Activated CD8-positive, alpha-beta memory T cell treated with anti-CD3 and anti-CD28 coated beads for 4 hours (primary cell): ENCODE results near the gene CARF.
"Not testable (repeated sequence)": the region's sequence is repeated elsewhere in the genome, so short reads cannot be mapped to it uniquely, and the experiment has no call there.

Source experiments
- DNase-seq, 2 donors: peaks; one replicate each; pipeline ENCODE4 v3.0.0-alpha.2; 2020; ENCODE audit warnings: low read depth in 2 of 2

Gene CARF

DNA sequence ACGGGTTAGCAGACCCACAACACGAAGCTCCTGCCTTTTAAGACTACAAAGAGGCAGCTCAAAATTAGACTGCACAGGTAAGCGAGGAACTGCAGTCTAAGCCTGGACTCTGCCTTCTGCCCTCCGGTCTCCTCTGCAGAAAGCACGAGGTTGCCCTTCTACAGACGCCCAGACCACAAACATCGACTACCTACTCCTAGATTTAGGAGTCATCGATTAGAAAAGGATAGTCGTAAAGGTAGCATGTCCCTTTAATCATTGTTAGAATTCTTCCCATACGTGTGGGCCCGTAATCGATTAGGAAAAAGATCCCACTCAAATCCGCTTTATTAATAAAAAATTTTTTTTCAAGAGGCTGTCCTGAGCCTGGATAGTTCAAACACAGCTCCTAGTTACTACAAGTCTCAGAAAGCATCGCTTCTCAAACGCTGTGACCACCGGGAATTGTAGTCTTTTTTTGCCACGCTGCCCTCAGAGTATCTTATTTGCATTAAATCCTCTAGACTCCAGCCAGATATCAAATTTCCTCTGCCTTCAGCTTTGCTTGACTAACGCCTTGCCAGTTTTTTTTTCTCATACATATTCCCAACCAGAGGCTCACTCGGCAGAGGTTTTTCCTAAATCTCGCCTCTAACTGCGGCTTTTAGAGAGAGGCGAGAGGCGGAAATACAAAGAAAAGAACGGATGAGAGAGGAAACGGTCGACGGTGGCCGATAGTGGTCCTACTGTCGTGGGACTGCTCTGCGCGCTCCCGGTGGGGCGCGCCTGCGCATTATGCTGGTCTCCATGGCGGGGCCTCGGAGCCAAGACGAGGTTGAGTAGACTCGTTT lies at the start of gene CARF, which contains the start of gene WDR12:
TSS of gene CARF (plus strand) at position 764 of the 830 bp plus-strand sequence. CDS start 29,628 bp downstream, outside the sequence.
TSS of gene WDR12 (minus strand) at position 162 of the 830 bp plus-strand sequence. CDS start 197 bp downstream, outside the sequence.
- DNase-seq = peak; percentile 75 to 80

GRCh38 chr2:202870431-202871299 lies 41.4 kb upstream of the CARF start:
- DNase-seq = peak; percentile 19 to 28

GRCh38 chr2:202871300-202872141 lies 40.6 kb upstream of the CARF start, which contains the start of gene ICA1L:
Gene ICA1L, minus strand, starts transcription at chr2:202871766. Its CDS starts 42,757 bp downstream, at chr2:202829009.
- peak; percentile 2 to 17 for DNase-seq

GRCh38 chr2:202877699-202878098 lies 34.4 kb upstream of the CARF start:
- no peak for DNase-seq

DNA sequence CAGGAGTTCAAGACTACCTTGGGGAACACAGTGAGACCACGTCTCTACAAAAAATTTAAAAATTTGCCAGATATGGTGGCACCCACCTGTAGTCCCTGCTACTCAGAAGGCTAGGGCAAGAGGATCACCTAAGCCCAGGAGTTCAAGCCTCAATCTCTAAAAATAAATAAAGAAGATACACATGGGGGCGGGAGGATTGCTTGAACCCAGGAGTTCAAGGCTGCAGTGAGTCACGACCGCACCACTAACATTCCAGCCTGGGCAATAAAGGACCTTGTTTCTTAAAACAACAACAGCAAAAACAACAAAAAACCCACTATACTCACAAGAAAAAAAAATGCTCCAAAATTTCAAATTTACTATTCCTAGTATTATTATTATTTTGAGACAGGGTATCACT lies 30.5 kb upstream of the CARF start:
- DNase-seq = no peak

DNA sequence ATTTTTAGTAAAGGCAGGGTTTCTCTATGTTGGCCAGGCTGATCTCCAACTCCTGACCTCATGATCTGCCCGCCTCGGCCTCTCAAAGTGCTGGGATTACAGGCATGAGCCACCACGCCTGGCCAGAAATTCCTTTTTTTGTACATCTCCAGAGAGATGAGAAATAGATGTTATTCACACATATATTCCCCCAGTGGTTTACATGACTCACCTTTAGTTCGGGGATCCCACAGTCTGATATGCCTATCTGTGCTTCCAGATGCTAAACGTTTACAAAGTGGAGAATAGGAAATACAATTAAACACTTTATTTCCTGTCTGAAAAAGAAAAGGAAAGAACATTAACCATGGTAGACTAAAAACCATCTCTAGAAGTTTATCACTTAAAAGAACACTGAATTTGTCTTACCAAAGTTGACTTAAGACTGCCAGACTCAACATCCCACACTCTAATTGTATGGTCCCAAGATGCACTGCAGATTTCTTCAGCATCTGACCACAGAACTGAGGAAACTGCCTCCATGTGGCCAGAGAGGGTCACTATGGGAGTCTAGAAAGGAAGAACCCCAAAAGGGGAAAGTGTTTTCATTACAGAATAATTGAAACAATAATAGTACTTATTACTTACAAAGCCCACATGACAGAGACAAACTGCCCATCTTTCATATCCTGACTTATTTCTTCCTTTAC lies 27.9 kb upstream of the CARF start:
- no peak for DNase-seq

GRCh38 chr2:202885190-202885589 lies 26.9 kb upstream of the CARF start:
- no peak for DNase-seq

GRCh38 chr2:202905507-202905906 lies 6.6 kb upstream of the CARF start:
- DNase-seq = not testable (repeated sequence)

DNA sequence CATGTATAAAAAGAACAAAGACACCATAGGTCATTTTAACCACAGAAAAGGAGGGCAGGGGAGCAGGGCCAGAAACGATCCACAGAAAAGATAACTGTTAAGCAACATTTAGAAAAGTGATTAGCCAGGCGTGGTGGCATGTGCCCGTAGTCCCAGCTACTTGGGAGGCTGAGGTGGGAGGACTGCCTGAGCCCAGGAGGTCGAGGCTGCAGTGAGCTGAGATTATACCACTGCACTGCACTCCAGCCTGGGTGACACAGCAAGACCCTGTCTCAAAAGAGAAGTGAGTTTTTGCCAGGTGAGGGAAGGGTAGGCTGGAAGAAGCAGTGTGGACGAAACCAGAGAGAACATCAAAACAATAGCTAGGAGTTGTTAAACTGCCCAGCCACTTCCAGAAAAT lies 3.9 kb upstream of the CARF start:
- no peak for DNase-seq

DNA sequence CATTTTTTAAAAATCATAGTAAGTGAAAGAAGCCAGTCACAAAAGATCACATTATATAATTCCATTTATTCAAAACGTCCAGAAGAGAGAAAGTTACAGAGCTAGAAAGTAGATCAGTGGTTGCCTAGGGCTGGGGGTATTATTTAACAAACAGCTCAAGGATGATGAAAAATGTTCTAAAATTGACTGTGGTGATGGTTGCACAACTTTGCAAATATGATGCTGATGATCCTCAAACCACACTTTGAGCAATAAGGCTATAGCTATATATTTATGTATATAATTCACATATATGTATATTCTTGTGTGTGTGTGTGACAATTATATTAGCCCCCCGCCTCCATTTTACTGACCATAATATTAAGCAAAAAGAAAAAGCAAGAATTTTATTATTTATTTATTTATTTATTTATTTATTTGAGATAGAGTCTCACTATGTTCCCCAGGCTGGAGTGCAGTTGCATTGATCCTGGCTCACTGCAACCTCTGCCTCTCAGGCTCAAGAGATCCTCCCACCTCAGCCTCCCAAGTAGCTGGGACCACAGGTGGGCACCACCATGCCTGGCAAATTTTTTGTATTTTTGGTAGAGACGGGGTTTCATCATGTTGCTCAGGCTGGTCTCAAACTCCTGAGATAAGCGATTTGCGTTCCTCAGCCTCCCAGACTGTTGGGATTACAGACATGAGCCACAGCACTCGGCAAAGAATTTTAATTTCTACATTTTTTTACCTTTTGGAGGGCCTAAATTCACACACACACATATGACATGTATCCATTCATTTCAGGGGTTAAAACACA lies 2.5 kb upstream of the CARF start:
- no peak for DNase-seq

DNA sequence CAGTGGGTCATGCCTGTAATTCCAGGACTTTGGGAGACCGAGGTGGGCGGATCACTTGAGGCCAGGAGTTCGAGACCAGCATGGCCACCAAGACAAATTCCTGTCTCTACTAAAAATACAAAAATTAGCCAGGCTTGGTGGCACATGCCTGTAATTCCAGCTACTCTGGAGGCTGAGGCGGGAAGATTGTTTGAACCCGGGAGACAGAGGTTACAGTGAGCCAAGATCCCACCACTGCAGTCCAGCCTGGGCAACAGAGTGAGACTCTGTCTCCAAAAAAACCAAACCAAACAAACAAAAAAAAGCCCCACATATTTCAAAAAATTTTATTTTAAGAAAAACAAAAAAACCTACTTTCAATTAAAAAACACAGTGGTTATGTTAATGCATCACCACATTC lies 1.8 kb upstream of the CARF start:
- DNase-seq = not testable (repeated sequence)

DNA sequence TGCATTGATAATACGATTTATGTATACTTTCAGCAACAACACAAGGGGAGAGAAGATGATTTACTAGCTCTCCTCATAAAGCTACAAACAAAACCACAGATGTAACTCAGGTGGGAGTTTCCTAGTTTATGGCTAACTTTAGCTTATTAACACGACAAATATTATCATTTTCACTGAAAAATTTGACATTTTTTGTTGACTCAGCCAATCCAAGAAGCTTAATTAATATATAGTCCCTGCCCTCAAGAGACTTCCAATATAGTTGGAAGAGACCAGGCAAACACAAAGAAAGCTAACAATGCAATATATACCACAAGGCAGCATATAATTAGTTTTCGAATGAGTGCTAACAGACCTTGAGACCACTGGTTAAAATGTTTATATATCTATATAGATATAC lies 1.4 kb upstream of the CARF start:
- no peak for DNase-seq

DNA sequence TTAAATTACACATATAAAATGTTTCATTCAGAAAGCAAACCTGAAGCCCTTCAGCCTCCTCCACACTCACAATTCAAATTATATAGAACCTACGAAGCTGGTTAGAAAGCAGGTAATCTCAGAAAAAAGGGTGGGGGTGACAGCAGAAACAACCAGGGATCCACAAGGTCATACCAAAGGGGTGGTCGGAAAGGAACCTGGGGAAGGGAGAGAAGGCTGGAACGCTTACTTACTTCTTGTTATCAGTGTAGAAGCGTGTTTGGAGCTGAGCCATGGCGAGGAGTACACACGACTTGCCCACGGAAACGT lies 918 bp upstream of the CARF start:
- no peak for DNase-seq

DNA sequence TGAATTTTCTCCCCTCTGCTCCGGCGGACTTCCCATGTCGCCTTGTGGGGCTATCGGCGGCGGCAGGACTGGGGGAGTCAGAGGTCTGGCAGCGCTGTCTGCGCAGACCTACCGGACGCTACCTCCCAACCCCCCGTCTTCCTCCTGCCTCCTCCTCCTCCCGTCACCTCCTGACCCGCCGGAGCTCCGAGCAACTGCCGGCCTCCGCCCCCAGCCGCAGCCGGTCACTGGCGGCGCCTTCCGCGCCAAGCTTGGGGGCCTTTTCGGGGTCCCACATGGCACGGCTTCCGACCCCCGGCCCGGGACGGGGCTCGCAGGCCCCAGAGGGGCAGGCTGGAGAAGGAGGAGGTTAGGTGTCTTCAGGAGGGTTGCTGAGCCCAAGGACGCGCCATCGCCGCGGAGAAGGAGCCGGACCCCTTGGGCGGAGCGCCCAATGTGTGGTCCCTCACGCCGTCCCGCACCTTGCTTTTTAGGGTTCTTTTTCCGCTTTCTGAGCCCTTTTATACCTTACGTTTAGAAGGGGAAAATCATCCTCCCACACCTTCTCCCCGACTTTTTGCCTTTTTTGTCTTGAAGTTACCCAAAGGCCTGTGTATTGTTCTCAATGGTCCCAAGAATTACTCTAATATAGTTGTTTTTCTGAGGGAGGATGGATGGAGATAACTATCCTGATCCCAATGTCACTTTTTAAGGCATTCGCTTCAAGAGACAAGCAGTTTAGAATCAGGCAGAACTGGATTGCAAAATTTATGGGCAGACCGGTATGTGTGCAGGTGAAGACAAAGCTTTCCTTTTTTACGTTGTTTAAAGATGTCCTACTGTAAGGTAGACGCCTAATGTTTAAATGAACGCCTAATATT lies 497 bp downstream of the CARF start:
- DNase-seq = not testable (repeated sequence)

GRCh38 chr2:202918860-202919259 lies 6.8 kb downstream of the CARF start:
- DNase-seq = no peak

DNA sequence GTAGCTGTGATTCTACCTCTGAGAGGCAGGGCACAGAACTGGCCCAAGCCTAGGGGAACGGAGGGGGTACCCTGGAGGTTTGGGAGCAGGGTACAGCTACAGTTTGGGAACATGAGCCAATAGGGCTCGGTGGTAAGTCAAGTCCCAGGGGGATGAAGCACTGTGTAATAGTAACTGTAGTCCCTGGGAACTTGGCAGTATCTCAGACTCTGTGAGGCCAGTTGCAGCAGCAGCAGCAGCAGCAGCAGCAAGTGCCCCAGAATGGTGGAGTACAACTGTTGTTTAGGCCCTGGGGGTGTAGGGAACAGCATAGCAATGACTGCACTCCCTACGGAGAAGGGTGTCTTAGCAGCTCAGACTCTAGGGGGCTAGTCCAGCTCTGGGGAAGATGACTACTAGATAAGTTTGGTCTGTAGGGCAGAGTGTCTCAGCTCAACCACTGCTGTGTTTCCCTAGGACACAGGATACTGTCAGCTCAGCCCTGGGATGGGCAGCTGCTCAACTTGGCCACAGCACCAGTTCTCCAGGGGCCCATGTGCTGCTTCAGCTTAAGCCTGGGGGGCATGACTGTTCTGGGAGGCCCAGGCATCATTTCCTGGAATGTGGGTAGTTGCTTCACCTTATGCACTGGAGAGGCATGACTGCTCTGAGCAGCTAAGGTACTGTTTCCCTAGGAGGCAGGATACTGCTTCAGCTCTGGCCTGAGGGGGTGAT lies 20.5 kb downstream of the CARF start:
- DNase-seq = no peak

- no peak for DNase-seq
Measured at GRCh38 chr2:202933139-202933510, 21.1 kb downstream of the CARF start.

- DNase-seq = no peak
Measured at GRCh38 chr2:202933958-202934357, 21.9 kb downstream of the CARF start.

- DNase-seq = no peak
Measured at GRCh38 chr2:202934456-202934855, 22.4 kb downstream of the CARF start.
